Cerebellar nuclear complex (tissue), 1 donor: ENCODE results near the gene PPARG.
"Not testable (repeated sequence)": the region's sequence is repeated elsewhere in the genome, so short reads cannot be mapped to it uniquely, and the experiment has no call there.

Experiments
- DNase-seq, 2 experiments: peaks; one replicate each; lab custom pipeline; 2025; lab: John Stamatoyannopoulos, UW

PPARG gene

GRCh38 chr3:12279591-12280326 lies 9.1 kb upstream of the PPARG start:
- DNase-seq = no peak

GRCh38 chr3:12280357-12280806 lies 8.5 kb upstream of the PPARG start:
- DNase-seq = no peak

GRCh38 chr3:12284591-12284990 lies 4.3 kb upstream of the PPARG start:
- DNase-seq = no peak

- DNase-seq = no peak
Observed at GRCh38 chr3:12285003-12285555, 3.8 kb upstream of the PPARG start.

GRCh38 chr3:12285779-12286178 lies 3.1 kb upstream of the PPARG start:
- DNase-seq = not testable (repeated sequence)

- no peak for DNase-seq
Observed at GRCh38 chr3:12286504-12286903, 2.4 kb upstream of the PPARG start.

- DNase-seq = no peak
Observed at GRCh38 chr3:12286927-12287726, 1.7 kb upstream of the PPARG start.

- no peak for DNase-seq
Observed at GRCh38 chr3:12287727-12288181, 1.1 kb upstream of the PPARG start.

- no peak for DNase-seq
Observed at GRCh38 chr3:12289524-12289923, 654 bp downstream of the PPARG start.

- DNase-seq = no peak
Observed at GRCh38 chr3:12292770-12293169, 3.9 kb downstream of the PPARG start.

GRCh38 chr3:12294885-12295580 lies 6.2 kb downstream of the PPARG start:
- DNase-seq = no peak

- no peak for DNase-seq
Observed at GRCh38 chr3:12296511-12296910, 7.6 kb downstream of the PPARG start.

- no peak for DNase-seq
Observed at GRCh38 chr3:12299026-12299425, 10.2 kb downstream of the PPARG start.

GRCh38 chr3:12300137-12300536 lies 11.3 kb downstream of the PPARG start:
- no peak for DNase-seq

- DNase-seq = no peak
Observed at GRCh38 chr3:12301031-12301430, 12.2 kb downstream of the PPARG start.

GRCh38 chr3:12301513-12301912 lies 12.6 kb downstream of the PPARG start:
- no peak for DNase-seq

- no peak for DNase-seq
Observed at GRCh38 chr3:12302564-12302963, 13.7 kb downstream of the PPARG start.

GRCh38 chr3:12303534-12303933 lies 14.7 kb downstream of the PPARG start:
- no peak for DNase-seq

- no peak for DNase-seq
Observed at GRCh38 chr3:12303993-12304392, 15.1 kb downstream of the PPARG start.

GRCh38 chr3:12307136-12307535 lies 18.3 kb downstream of the PPARG start:
- no peak for DNase-seq

GRCh38 chr3:12308517-12308916 lies 19.6 kb downstream of the PPARG start:
- DNase-seq = no peak

- no peak for DNase-seq
Observed at GRCh38 chr3:12309716-12310115, 20.8 kb downstream of the PPARG start.
